HG02938 (cell line): Measurements from ENCODE around the gene DPEP3.
"Not testable (repeated sequence)": the region's sequence is repeated elsewhere in the genome, so short reads cannot be mapped to it uniquely, and the experiment has no call there.

Experiments
- ATAC-seq: cut with Tn5 transposase; IDR thresholded peaks from one replicate; pipeline ENCODE4 v1.9.1; 2021; ENCODE audit warnings: mild to moderate bottlenecking, moderate library complexity; ENCODE audit not compliant: unreplicated experiment

DPEP3 gene, protein sequence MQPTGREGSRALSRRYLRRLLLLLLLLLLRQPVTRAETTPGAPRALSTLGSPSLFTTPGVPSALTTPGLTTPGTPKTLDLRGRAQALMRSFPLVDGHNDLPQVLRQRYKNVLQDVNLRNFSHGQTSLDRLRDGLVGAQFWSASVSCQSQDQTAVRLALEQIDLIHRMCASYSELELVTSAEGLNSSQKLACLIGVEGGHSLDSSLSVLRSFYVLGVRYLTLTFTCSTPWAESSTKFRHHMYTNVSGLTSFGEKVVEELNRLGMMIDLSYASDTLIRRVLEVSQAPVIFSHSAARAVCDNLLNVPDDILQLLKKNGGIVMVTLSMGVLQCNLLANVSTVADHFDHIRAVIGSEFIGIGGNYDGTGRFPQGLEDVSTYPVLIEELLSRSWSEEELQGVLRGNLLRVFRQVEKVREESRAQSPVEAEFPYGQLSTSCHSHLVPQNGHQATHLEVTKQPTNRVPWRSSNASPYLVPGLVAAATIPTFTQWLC

GRCh38 chr16:67979955-67980678, at the start of gene DPEP3:
Gene DPEP3 (minus strand): TSS chr16:67980499. CDS start chr16:67980380, 119 bp downstream.
- ATAC-seq: no peak

GRCh38 chr16:68028996-68029395, 48.7 kb upstream of the DPEP3 start:
- ATAC-seq: no peak

DNA sequence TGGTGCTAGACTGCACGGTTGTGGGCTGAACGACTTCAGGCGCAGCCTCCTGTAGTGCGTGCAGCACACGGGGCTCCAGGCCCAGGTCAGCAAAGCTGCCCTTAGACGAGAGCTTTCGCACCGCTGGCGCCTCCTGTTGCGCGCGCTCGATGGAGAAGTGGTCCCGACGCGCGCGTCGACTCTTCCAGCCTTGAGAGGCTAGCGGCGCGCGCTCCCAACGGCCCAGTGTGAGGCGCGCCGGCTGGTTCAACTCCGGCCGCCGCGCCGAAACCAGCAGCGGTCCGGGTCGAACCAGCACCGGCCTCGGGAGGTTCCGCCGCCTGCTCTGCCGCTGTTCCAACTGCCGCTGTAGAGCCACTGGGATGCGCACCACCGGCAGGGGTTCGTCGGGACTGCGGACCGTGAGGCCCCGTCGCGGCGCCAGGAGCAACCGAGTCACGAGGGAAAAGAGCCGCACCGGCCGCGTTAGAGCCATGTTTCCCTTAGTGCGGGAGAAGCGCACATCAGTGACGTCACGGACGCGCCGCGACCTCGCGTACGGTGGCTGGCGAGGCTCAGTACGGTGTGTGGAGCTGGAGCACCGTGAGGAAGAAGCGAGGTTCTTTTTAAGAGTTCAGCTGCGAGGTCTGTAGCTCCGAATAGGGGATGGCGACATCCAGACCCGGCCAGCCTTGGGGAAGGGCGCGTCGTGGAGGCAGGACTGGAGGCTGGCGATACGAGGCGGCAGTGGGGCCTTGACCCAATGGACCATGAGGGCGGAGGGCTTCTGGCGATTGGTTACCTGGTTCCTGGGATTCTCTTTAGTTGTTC, 42.6 kb upstream of the DPEP3 start, which contains the start of the genes DDX28 and DUS2:
TSS of gene DDX28 (minus strand) at position 505 of the 810 bp plus-strand sequence. CDS start at position 475, 30 bp downstream.
TSS of gene DUS2 (plus strand) at position 557 of the 810 bp plus-strand sequence. CDS start 14,740 bp downstream, outside the sequence.
- ATAC-seq: peak; percentile 77

DNA sequence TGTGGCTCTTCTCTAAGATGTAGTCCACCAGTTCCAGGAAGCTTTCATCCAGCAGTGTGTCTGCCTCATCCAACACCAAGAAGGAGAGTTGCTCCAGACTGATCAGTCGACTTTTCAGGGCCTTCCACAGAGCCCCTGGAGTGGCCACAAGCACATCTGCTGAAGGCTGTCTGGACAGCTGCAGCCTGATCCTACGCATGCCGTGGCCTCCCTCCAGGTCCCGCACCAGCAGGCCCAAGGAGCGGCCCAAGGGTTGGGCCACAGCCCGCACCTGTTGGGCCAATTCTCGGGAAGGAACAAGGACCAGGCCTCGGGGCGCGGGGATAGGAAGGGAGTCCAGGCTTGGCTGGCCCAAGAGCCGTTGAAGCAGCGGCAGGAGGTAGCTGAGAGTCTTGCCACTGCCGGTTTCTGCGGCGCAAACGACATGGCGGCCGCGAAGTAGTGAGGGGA, 42.0 kb upstream of the DPEP3 start:
- ATAC-seq: no peak

GRCh38 chr16:68021490-68021889, 41.2 kb upstream of the DPEP3 start:
- no peak for ATAC-seq

GRCh38 chr16:68019167-68019680, 38.9 kb upstream of the DPEP3 start:
- no peak for ATAC-seq

GRCh38 chr16:68015681-68016080, 35.4 kb upstream of the DPEP3 start, which contains the start of gene DPEP2NB:
Gene DPEP2NB (minus strand): TSS chr16:68015911. CDS start chr16:68015770, 141 bp downstream.
- no peak for ATAC-seq

DNA sequence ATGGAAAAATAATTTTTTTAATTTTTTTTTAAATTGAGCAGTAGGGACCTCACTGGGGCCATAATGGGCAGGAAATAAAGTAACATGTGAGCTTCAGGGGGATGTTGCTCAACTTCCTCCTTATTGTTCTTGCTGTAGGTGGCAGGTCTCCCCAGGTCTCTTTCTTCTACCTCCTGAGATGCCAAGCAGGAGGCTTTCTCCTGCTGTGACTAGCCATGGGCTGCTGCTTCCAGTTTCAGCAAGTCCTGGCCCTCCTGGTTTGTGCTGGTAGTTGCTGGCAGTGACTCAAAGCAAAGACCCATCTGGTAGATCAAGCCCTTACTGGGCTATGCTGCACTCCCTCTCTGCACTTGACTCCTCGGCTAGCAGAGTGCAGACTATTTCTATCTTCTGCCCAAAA, 33.1 kb upstream of the DPEP3 start:
- no peak for ATAC-seq

- ATAC-seq: not testable (repeated sequence)
These were observed 29.6 kb upstream of the DPEP3 start for GRCh38 chr16:68009872-68010271.

DNA sequence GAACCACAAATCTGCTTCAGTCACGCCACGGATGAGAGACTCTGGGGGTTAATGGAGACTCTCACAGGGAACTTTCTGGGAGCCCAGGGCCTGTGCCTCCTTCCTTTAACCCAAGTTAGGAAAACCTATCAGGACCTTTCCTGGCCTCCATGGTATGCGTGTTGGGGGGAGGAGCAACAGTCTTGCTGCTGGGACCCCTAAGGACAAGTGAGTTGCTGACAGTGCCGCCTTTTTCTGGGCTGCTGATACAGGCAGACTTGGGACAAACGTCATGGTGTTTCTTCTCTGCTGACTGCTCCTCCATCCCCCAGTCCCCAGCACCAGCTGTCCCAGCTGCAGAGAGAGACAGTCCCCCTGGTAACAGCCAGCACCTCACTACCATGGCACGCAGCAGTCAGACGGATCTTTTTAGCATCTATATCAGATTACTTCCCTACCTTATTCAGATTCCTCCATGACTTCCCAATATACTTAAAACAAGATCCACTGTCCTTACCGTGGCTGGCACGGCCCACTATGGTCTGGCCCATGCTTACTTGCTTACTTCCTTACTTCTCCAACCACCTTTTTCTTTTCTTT, 28.9 kb upstream of the DPEP3 start:
- ATAC-seq: no peak

DNA sequence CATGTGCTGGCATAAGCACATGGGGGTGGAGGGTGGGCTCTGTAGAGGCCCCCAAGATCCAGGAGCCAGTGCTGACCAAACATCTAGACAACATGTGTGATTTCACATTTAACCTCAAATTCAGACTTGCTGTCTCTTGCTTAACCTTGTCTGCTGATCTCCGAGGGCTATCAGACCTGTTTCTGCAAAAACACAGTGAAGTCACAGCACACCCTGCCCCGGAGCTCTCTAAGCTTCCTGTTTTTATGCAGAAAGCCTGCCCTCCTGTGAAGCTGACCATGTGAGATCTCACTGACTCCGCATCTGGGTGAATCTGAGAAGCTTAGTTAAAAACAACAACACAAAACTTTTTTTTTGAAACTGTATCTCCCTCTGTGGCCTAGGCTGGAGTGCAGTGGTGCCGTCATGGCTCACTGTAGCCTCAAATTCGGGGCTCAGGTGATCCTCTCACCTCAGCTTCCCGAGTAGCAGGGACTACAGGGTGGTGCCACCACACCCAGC, 25.5 kb upstream of the DPEP3 start:
- ATAC-seq: no peak

DNA sequence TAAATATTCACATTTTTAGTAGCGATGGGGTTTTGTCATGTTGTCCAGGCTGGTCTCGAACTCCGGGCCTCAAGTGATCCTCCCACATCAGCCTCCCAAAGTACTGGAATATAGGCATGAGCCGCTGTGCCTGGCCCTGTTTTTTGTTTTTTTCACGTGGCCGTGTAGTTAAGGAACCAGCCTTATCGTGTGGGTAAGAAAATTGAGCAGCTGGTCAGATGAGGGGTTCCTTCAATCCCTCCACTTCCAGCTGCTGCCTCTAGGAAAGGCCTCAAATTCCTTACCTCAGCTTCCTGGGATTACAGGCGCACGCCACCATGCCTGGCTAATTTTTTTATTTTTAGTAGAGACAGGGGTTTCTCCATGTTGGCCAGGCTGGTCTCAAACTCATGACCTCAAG, 24.9 kb upstream of the DPEP3 start:
- no peak for ATAC-seq

GRCh38 chr16:68003031-68003430, 22.7 kb upstream of the DPEP3 start:
- ATAC-seq: no peak

GRCh38 chr16:68000450-68000849, 20.2 kb upstream of the DPEP3 start:
- no peak for ATAC-seq

DNA sequence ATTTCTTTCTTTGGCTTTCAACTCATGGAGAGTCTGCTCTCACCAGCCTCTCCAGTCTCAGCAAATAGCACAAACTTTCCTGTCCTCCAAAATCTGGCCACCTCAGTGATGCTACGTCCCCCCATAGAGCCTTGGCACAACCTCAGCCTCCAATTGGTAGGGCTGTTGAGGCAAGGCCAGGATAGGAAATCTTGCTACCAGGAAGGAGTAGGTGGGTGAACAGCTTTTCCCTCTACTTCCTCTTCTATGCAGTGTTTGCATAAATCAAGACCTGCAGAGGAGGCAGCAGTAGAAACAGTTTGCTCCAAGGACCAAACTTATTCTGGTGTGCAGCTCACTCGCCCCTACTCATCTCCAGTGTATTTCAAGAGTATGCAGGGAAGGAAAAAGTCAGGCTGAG, 19.7 kb upstream of the DPEP3 start:
- ATAC-seq: no peak

- ATAC-seq: not testable (repeated sequence)
These were observed 18.7 kb upstream of the DPEP3 start, which contains the start of gene DPEP2 for GRCh38 chr16:67998779-67999688. Gene DPEP2 (minus strand): TSS chr16:67999484. CDS start chr16:67993212, 6,272 bp downstream.

GRCh38 chr16:67998231-67998778, 18.0 kb upstream of the DPEP3 start:
- ATAC-seq: not testable (repeated sequence)

- no peak for ATAC-seq
These were observed 16.4 kb upstream of the DPEP3 start for GRCh38 chr16:67996666-67997065.
